A549 (cell line): ENCODE results near the gene FLNB.

Experiments
- CBX8 ChIP-seq: fragments of 200-600 bp; sonication (generic); IDR thresholded peaks from 2 replicates; pipeline ENCODE4 v1.6.1; 2016
- CEBPB ChIP-seq, 2 experiments: fragments of >200 bp in 1 of 2; sonication (Bioruptor Twin) in 1 of 2; formaldehyde crosslinking in 1 of 2; IDR thresholded peaks; 2 replicates each; pipeline ENCODE4 v1.6.1; 2012 to 2016
- CTCF ChIP-seq: fragments of >200 bp; sonication (Bioruptor Twin); formaldehyde crosslinking; IDR thresholded peaks from 3 replicates; pipeline ENCODE4 v1.5.1; 2016
- KDM1A ChIP-seq: fragments of 200-600 bp; sonication (generic); IDR thresholded peaks from 2 replicates; pipeline ENCODE4 v1.6.1; 2016; ENCODE audit warnings: low read depth, mild to moderate bottlenecking
- MAFK ChIP-seq: fragments of 450-650 bp; IDR thresholded peaks from 2 replicates; pipeline ENCODE4 v1.6.1; 2014; ENCODE audit not compliant: partially characterized antibody
- MAX ChIP-seq: IDR thresholded peaks from 2 replicates; pipeline ENCODE4 v1.6.1; 2012
- PHF8 ChIP-seq: fragments of 200-600 bp; sonication (generic); IDR thresholded peaks from 2 replicates; pipeline ENCODE4 v1.6.1; 2016; ENCODE audit warnings: low read depth, mild to moderate bottlenecking, antibody characterized with exemption, moderate library complexity, borderline replicate concordance
- POLR2A ChIP-seq: IDR thresholded peaks from 2 replicates; pipeline ENCODE4 v1.6.1; 2012; ENCODE audit warnings: mild to moderate bottlenecking, low read length
- RNF2 ChIP-seq: fragments of 200-600 bp; sonication (generic); IDR thresholded peaks from 2 replicates; pipeline ENCODE4 v1.6.1; 2016; ENCODE audit warnings: low read depth, mild to moderate bottlenecking, antibody characterized with exemption, moderate library complexity, borderline replicate concordance
- USF2 ChIP-seq: fragments of 450-650 bp; IDR thresholded peaks from 2 replicates; pipeline ENCODE4 v1.6.1; 2014; ENCODE audit warnings: antibody characterized with exemption
- TF ChIP-seq, protein P1 (sequence below): fragments of >200 bp; sonication (Bioruptor Twin); formaldehyde crosslinking; IDR thresholded peaks from 3 replicates; pipeline ENCODE4 v1.6.1; 2016
- TF ChIP-seq, protein P2 (sequence below): fragments of 150-350 bp; IDR thresholded peaks from 2 replicates; pipeline ENCODE4 v1.6.1; 2014; ENCODE audit warnings: low read depth, mild to moderate bottlenecking, low read length

DNA sequence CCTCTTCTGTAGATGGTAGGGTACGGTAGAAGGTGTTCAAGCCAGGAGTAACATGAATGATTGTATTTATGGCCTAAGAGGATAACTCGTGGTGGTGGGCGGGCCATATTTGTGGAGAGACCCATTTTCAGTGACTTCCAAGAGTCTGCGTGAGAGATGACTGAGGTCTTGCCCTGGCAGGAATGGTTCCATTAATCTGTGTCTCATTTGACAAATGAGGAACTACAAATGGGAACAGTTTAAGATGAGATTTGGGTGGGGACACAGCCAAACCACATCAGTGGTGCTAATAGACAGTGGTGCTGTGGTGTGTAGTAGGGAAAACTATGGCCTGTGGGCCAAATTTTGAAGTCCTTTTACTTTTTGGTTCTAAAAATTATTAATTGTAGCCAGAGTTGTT is 47.1 kb downstream of the FLNB start:
- TF ChIP-seq CTCF (no peak), POLR2A (no peak), KDM1A (no peak), MAFK (no peak), CEBPB (IDR thresholded peaks at IDR 0.05) (no peak), CBX8 (no peak), MAX (no peak), PHF8 (no peak), USF2 (no peak), RNF2 (no peak)
- TF ChIP-seq, protein P1, sequence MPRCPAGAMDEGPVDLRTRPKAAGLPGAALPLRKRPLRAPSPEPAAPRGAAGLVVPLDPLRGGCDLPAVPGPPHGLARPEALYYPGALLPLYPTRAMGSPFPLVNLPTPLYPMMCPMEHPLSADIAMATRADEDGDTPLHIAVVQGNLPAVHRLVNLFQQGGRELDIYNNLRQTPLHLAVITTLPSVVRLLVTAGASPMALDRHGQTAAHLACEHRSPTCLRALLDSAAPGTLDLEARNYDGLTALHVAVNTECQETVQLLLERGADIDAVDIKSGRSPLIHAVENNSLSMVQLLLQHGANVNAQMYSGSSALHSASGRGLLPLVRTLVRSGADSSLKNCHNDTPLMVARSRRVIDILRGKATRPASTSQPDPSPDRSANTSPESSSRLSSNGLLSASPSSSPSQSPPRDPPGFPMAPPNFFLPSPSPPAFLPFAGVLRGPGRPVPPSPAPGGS: no peak
- TF ChIP-seq, protein P2, sequence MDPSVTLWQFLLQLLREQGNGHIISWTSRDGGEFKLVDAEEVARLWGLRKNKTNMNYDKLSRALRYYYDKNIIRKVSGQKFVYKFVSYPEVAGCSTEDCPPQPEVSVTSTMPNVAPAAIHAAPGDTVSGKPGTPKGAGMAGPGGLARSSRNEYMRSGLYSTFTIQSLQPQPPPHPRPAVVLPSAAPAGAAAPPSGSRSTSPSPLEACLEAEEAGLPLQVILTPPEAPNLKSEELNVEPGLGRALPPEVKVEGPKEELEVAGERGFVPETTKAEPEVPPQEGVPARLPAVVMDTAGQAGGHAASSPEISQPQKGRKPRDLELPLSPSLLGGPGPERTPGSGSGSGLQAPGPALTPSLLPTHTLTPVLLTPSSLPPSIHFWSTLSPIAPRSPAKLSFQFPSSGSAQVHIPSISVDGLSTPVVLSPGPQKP: no peak
